OCI-LY1 (cell line): ENCODE data around the gene C2orf15.
A peak's percentile ranks its signal among the peaks of the same experiment; 100 is the strongest.

Source experiments
- H2AFZ ChIP-seq: fragments of 200-600 bp; sonication (generic), shearing (Covaris generic); 2 replicates; pipeline ENCODE4 v1.6.0; 2014; ENCODE audit warnings: antibody characterized with exemption, mild to moderate bottlenecking, low read length
- H3F3A ChIP-seq: fragments of 200-600 bp; sonication (generic), shearing (Covaris generic); 2 replicates; pipeline ENCODE4 v1.6.0; 2014; ENCODE audit warnings: mild to moderate bottlenecking, antibody characterized with exemption, low read length, moderate library complexity; ENCODE audit not compliant: insufficient read depth
- H3K27ac ChIP-seq: fragments of 200-600 bp; sonication (generic); 2 replicates; pipeline ENCODE4 v1.5.1; 2014; ENCODE audit warnings: low read length, mixed run types, mild to moderate bottlenecking, low read depth; ENCODE audit not compliant: poor library complexity, severe bottlenecking
- H3K27me3 ChIP-seq: fragments of 200-600 bp; sonication (generic); 2 replicates; pipeline ENCODE4 v1.6.0; 2014; ENCODE audit warnings: antibody characterized with exemption, mild to moderate bottlenecking, low read length, moderate library complexity; ENCODE audit not compliant: insufficient read depth
- H3K36me3 ChIP-seq: fragments of 200-600 bp; sonication (generic); 2 replicates; pipeline ENCODE4 v1.6.1; 2014; ENCODE audit warnings: mild to moderate bottlenecking, antibody characterized with exemption, low read length, moderate library complexity, mixed read lengths; ENCODE audit not compliant: insufficient read depth
- H3K4me1 ChIP-seq: fragments of 200-600 bp; sonication (generic); 2 replicates; pipeline ENCODE4 v1.5.1; 2014; ENCODE audit warnings: mild to moderate bottlenecking, low read length, moderate library complexity; ENCODE audit not compliant: insufficient read depth, severe bottlenecking
- H3K4me2 ChIP-seq: fragments of 200-600 bp; sonication (generic), shearing (Covaris generic); 2 replicates; pipeline ENCODE4 v1.6.1; 2014; ENCODE audit warnings: low read length
- H3K4me3 ChIP-seq: fragments of 200-600 bp; sonication (generic); 2 replicates; pipeline ENCODE4 v1.5.1; 2014; ENCODE audit warnings: low read length, low read depth, mild to moderate bottlenecking, mixed read lengths; ENCODE audit not compliant: poor library complexity, severe bottlenecking
- H3K79me2 ChIP-seq: fragments of 200-600 bp; shearing (Covaris generic); 2 replicates; pipeline ENCODE4 v1.6.1; 2016; ENCODE audit warnings: mixed run types, low read length, mixed read lengths; ENCODE audit not compliant: insufficient read depth
- H3K9ac ChIP-seq: fragments of 200-600 bp; sonication (generic), shearing (Covaris generic); 2 replicates; pipeline ENCODE4 v1.6.1; 2014; ENCODE audit warnings: mild to moderate bottlenecking, low read length, mixed read lengths
- H3K9me2 ChIP-seq: fragments of 200-600 bp; sonication (generic), shearing (Covaris generic); 2 replicates; pipeline ENCODE4 v1.6.1; 2014; ENCODE audit warnings: low read depth, mild to moderate bottlenecking, low read length, mixed read lengths
- H3K9me3 ChIP-seq: fragments of 200-600 bp; shearing (Covaris generic); 2 replicates; pipeline ENCODE4 v1.6.1; 2014; ENCODE audit warnings: low read length, mixed read lengths
- H4K20me1 ChIP-seq: fragments of 200-600 bp; sonication (generic), shearing (Covaris generic); 2 replicates; pipeline ENCODE4 v1.6.0; 2016; ENCODE audit warnings: mild to moderate bottlenecking, low read length; ENCODE audit not compliant: insufficient read depth
- CTCF ChIP-seq: fragments of 200-600 bp; sonication (generic), shearing (Covaris generic); IDR thresholded peaks from 2 replicates; pipeline ENCODE4 v1.5.1; 2017; ENCODE audit warnings: mild to moderate bottlenecking, antibody characterized with exemption, low read length, moderate library complexity, mixed read lengths
- EZH2 ChIP-seq: fragments of 200-600 bp; sonication (generic), shearing (Covaris generic); IDR thresholded peaks from 2 replicates; pipeline ENCODE4 v1.8.0; 2017; ENCODE audit warnings: borderline replicate concordance, mixed run types, mild to moderate bottlenecking, antibody characterized with exemption, low read length, moderate library complexity, mixed read lengths

C2orf15 gene

DNA sequence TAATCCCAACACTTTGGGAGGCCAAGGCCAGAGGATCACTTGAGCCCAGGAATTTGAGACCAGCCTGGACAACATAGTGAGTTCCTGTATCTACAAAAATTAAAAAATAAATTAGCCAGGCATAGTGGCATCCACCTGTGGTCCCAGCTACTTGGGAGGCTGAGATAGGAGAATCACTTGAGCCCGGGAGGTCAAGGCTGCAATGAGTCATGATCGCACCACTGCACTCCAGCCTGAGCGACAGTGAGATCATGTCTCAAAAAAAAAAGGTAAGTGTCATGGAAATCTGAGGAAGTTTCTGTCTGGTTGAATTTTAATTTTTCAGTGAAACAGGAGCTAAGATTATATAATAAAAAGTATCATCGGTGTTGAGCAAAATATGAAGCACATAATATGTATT lies 2.5 kb upstream of the C2orf15 start:
- Histone ChIP-seq H3K4me2 (no peak overlapping the region), H3K27ac (no peak overlapping the region), H3K27me3 (no peaks in the 10 kb centered on the region)

DNA sequence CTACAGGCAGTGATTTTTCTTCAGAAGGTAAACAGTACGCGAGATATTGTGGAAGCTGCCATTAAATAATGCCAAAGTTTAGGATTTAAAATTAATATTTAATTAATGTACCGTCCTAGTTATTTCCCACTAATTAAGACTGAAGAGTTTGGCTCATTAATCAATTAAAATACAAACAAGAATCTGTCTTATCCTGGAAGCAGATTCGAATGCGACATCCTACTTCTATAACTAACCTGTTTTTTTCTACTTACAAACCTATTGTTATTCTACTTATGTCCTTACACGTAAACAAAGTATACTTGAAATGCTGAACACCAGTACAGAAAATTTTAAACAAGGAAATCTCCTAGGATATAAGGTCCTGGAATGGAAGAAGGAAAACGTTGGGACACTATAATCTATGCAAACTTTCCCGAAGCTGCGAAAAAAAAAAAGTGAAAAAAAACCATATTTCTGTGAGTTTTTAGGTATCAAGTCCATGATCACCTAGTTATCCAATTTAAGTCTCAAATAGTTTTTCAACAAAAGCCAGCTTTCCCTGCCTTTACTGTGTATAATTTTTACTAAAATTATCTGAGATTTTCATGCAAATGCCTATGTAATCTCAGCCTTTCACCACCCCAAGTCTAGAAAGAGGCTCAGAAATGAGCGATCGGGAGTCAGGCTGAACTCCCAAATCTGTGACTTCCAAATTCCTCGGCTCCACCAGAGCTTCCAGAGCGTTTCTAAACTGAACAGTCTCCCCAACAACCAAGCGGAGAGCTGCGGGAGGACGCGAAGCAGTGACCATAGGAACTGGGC lies 1.2 kb upstream of the C2orf15 start:
- H4K20me1 ChIP-seq, result no peaks in the 10 kb centered on the region
- no peaks in the 10 kb centered on the region for H3K27me3 ChIP-seq
- H2AFZ ChIP-seq, result 0 out of 2 replicates have a peak overlapping the region, but pooled peaks have one; percentile 53
- H3F3A ChIP-seq, result no peaks in the 10 kb centered on the region
- H3K9me3 ChIP-seq, result no peaks in the 10 kb centered on the region
- peak overlapping the region; percentile 43 for H3K27ac ChIP-seq
- H3K36me3 ChIP-seq, result no peaks in the 10 kb centered on the region
- 0 out of 2 replicates have a peak, but pooled peaks cover 3% of the 10 kb centered on the region for H3K79me2 ChIP-seq
- H3K4me1 ChIP-seq, result peaks cover 22% of the 10 kb centered on the region
- no peak for TF ChIP-seq EZH2
- no peak for TF ChIP-seq CTCF
- peak overlapping the region; percentile 77 for H3K9ac ChIP-seq
- no peaks in the 10 kb centered on the region for H3K9me2 ChIP-seq
- H3K4me2 ChIP-seq, result peak overlapping the region; percentile 85
- H3K4me3 ChIP-seq, result peak overlapping the region; percentile 84

More for the DNA sequence above, 2.5 kb upstream of the C2orf15 start:
- Histone ChIP-seq H3K9me3 (no peaks in the 10 kb centered on the region), H3K4me3 (no peak overlapping the region), H3F3A (no peaks in the 10 kb centered on the region), H3K4me1 (peaks cover 22% of the 10 kb centered on the region), H3K9me2 (no peaks in the 10 kb centered on the region), H2AFZ (no peak overlapping the region), H3K79me2 (0 out of 2 replicates have a peak, but pooled peaks cover 3% of the 10 kb centered on the region), H3K9ac (no peak overlapping the region), H4K20me1 (no peaks in the 10 kb centered on the region), H3K36me3 (no peaks in the 10 kb centered on the region)
- no peak for TF ChIP-seq CTCF
- no peak for TF ChIP-seq EZH2

- Histone ChIP-seq H3K36me3 (no peaks in the 10 kb centered on the region), H3K79me2 (0 out of 2 replicates have a peak, but pooled peaks cover 3% of the 10 kb centered on the region), H3K9ac (peak overlapping the region; percentile 77), H4K20me1 (no peaks in the 10 kb centered on the region), H3K27ac (peak overlapping the region; percentile 43), H3K9me2 (no peaks in the 10 kb centered on the region), H3K9me3 (no peaks in the 10 kb centered on the region), H3F3A (no peaks in the 10 kb centered on the region), H2AFZ (0 out of 2 replicates have a peak overlapping the region, but pooled peaks have one; percentile 53), H3K4me1 (peaks cover 22% of the 10 kb centered on the region), H3K27me3 (no peaks in the 10 kb centered on the region), H3K4me3 (peak overlapping the region; percentile 84), H3K4me2 (peak overlapping the region; percentile 85)
- no peak for TF ChIP-seq CTCF
- no peak for TF ChIP-seq EZH2
Measured at GRCh38 chr2:99140860-99141109, 722 bp upstream of the C2orf15 start.
